Heart right ventricle (tissue), 16 donors: ENCODE data around the gene LAPTM4A. TPM values are rescaled to one million over a fixed set of nuclear protein-coding genes. Genes with fewer than 3 reads are reported as not detected.
A peak's percentile ranks its signal among the peaks of the same experiment; 100 is the strongest.

ENCODE experiments used
- ATAC-seq, 8 donors: fragments of 200-7000 bp; cut with Tn5 transposase; one replicate each; pipeline ENCODE4 v1.9.1; 2020; ENCODE audit warnings: mild to moderate bottlenecking in 8 of 8, moderate library complexity in 8 of 8, moderate number of reproducible peaks in 1 of 8
- DNase-seq, 2 donors: peaks; one replicate each; pipeline ENCODE4 v3.0.0-alpha.2; 2020
- H3K27ac ChIP-seq, 10 donors: fragments of 200-600 bp; sonication (generic) in 2 of 10; one replicate each; pipeline versions ENCODE4 v1.5.0 to v1.8.0; 2020 to 2022; ENCODE audit warnings: mild to moderate bottlenecking in 3 of 10
- H3K27me3 ChIP-seq, 7 donors: fragments of 200-600 bp; one replicate each; pipeline ENCODE4 v1.8.0; 2021 to 2022; ENCODE audit warnings: mild to moderate bottlenecking in 2 of 7
- H3K36me3 ChIP-seq, 9 donors: fragments of 200-600 bp; sonication (generic) in 1 of 9; one replicate each; pipeline versions ENCODE4 v1.5.0 to v1.8.0; 2020 to 2022; ENCODE audit warnings: mild to moderate bottlenecking in 2 of 9
- H3K4me1 ChIP-seq, 9 donors: fragments of 200-600 bp; sonication (generic) in 1 of 9; one replicate each; pipeline versions ENCODE4 v1.5.0 to v1.8.0; 2020 to 2022; ENCODE audit warnings: mild to moderate bottlenecking in 4 of 9
- H3K4me3 ChIP-seq, 10 donors: fragments of 200-600 bp; sonication (generic) in 2 of 10; one replicate each; pipeline versions ENCODE4 v1.5.0 to v1.8.0; 2020 to 2022; ENCODE audit warnings: mild to moderate bottlenecking in 7 of 10, moderate library complexity in 2 of 10
- H3K9me3 ChIP-seq, 11 donors: fragments of 200-600 bp in 10 of 11; sonication (generic) in 2 of 11; one replicate each; pipeline versions ENCODE4 v1.5.0 to v1.8.0; 2013 to 2022; ENCODE audit warnings: mild to moderate bottlenecking in 2 of 11, control low read depth in 1 of 11, moderate library complexity in 1 of 11
- CTCF ChIP-seq, 9 donors: fragments of 200-600 bp; sonication (generic) in 2 of 9; IDR thresholded peaks; one replicate each; pipeline versions ENCODE4 v1.5.0 to v1.8.0; 2021 to 2022; ENCODE audit warnings: antibody characterized with exemption in 9 of 9, mild to moderate bottlenecking in 5 of 9, moderate library complexity in 1 of 9
- WGBS, 2 donors: extraction: QIAGEN DNeasy Blood & Tissue Kit; methylation state at CpG; one replicate each; pipeline ENCODE4 v1.1.7; 2013; ENCODE audit warnings: inconsistent platforms in 1 of 2; 5-methylcytosine and 5-hydroxymethylcytosine counted together
- intact Hi-C, 10 donors: fragments of 100-400 bp; cut with DNase I; formaldehyde crosslinking; loops; one replicate each; pipeline versions ENCODE4 v1.11.1 to v1.14.2; 2022
- polyA plus RNA-seq, 2 donors: library from polyadenylated mRNA; stranded (reverse); fragments of 200-250 nt; gene quantifications; one replicate each; pipeline ENCODE4 v1.2.3, GENCODE V29; 2013
- total RNA-seq, 10 donors: library from RNA; stranded (reverse); fragmentation: NEBNext Ultra II Directional in 3 of 10; extraction: Animal tissue kit (Norgen Biotek cat#: 25700) in 3 of 10; gene quantifications; one replicate each; pipeline versions ENCODE4 v1.2.1 to v1.2.4, GENCODE V29; 2021 to 2023
- donor health status: Arrhythmogenic right ventricular cardiomyopathy.
- donor health status: ischemic (EF 13 %, LVEDD 7.1; RV severe dilation, severe dysfunction).
- donor health status: healthy with polysubstance abuse.
- donor health status: DM: no; HTN: yes; CAD: no.
- donor health status: DM: no; HTN: no; CAD: no.
- donor health status: ischemic (EF 25% LVEDD 6.9; RV normal size, moderate dysfunction).
- donor health status: ischemic (EF 25% LVEDD 5.7; RV mildly dilated, moderate dysfunction).
- donor health status: healthy.
- donor health status: DM: yes; HTN: yes; CAD: no.
- donor health status: Ischemic cardiomyopathy.
- donor health status: ischemic (EF 35%, LVEDD 5.7; RV mildly dilated, moderate dysfunction).
- donor health status: nonischemic (EF 11% LVEDD 7.7; RV severe dilation, severe dysfunction).
- donor health status: DM: yes; HTN: yes; CAD: no.
- donor health status: PGD.
- donor health status: ischemic (EF 29% LVEDD 5.4; RV normal size, mild dysfunction).
- donor health status: nonischemic (EF 23%, LVEDD 6.1; RV moderate dilation, normal function).

Gene LAPTM4A
- total and polyA plus RNA-seq, 12 donors: 83.3 to 325 (median 183) TPM

DNA sequence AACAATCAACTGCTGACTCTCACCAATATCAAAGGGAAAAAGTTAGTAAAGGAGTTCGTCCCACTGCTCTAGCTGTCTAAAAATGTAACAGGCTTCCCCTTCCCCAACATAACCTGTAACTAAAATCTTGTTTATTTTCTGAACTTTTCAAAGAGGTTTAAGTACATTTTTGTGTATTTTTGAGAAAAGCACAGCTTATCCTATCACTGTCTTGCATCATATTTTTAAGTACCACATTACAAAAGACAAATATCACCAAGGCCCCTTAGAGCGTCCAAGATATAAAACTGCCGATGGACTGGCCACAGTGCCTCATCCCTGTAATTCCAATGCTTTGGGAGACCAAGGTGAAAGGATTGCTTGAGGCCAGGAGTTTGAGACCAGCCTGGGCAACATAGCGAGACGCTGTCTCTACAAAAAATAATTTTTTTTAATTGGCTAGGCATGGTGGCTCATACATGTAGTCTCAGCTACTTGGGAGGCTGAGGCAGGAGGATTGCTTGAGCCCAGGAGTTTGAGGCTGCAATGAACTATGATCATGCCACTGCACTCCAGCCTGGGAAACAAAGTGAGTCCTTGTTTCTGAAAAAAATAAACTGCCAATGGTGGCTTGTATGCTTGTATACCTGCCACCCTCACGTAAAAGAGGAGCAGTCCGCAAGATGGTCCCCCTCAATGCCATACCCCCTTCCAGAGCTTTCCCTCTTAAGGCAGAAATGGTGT lies 21.2 kb upstream of the LAPTM4A start:
- DNase-seq (no peak), ATAC-seq (no peak)
- no peaks in the 10 kb centered on the region for H3K27me3 ChIP-seq
- intact Hi-C loops: no loop called here
- peaks cover 0 to 5% (median 0%) of the 10 kb centered on the region in 11 donors for H3K9me3 ChIP-seq
- 78 to 81% methylated on average over 7 of the region's 7 CpGs for WGBS, 2 donors
- peaks cover 12 to 46% (median 32%) of the 10 kb centered on the region in 9 donors for H3K4me1 ChIP-seq
- H3K27ac ChIP-seq: peak overlapping the region; percentile 70 to 85 (median 82)
- no peak for TF ChIP-seq CTCF (IDR thresholded peaks at IDR 0.05)
- no peaks in the 10 kb centered on the region for H3K36me3 ChIP-seq
- H3K4me3 ChIP-seq: peak overlapping the region in 1 of 10 donors; percentile 20

GRCh38 chr2:20071397-20072383 lies 20.3 kb upstream of the LAPTM4A start:
- no peaks in the 10 kb centered on the region for H3K27me3 ChIP-seq
- peak overlapping the region in 1 of 10 donors; percentile 20 for H3K4me3 ChIP-seq
- no peak for TF ChIP-seq CTCF (IDR thresholded peaks at IDR 0.05)
- intact Hi-C loops: loop anchor here in 1 of 10 donors (2.0 kb wide), 1 partner anchor 19 kb away; no protein-coding TSS in a partner anchor
- H3K9me3 ChIP-seq: no peaks in the 10 kb centered on the region
- DNase-seq (peak; percentile 67 to 75), ATAC-seq (peak; percentile 82 to 95 (median 86))
- H3K27ac ChIP-seq: peak overlapping the region; percentile 70 to 85 (median 82)
- H3K4me1 ChIP-seq: peaks cover 12 to 46% (median 32%) of the 10 kb centered on the region in 9 donors
- H3K36me3 ChIP-seq: no peaks in the 10 kb centered on the region
- 21 to 30% methylated on average over 14 of the region's 14 CpGs for WGBS, 2 donors

DNA sequence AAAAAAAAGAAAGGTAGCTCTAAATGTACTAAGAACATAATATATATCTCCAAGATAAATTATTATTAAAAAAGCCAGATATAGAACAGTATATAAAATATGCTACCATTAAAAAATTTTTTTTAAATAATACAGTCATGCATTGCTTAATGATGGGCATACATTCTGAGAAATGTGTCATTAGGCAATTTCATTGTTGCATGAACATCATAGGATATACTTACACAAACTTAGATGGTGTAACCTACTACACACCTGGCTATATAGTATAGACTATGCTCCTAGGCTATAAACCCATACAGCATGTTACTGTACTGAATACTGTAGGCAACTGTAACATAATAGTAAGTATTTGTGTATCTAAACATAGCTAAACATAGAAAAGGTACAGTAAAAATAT lies 18.3 kb upstream of the LAPTM4A start:
- Histone ChIP-seq H3K4me1 (peaks cover 12 to 55% (median 39%) of the 10 kb centered on the region in 9 donors), H3K4me3 (no peak overlapping the region), H3K9me3 (peaks cover 0 to 3% (median 0%) of the 10 kb centered on the region in 11 donors), H3K36me3 (no peaks in the 10 kb centered on the region), H3K27me3 (no peaks in the 10 kb centered on the region), H3K27ac (no peak overlapping the region)
- DNase-seq (no peak), ATAC-seq (no peak)
- no peak for TF ChIP-seq CTCF (IDR thresholded peaks at IDR 0.05)
- intact Hi-C loops: loop anchor here in 1 of 10 donors (2.0 kb wide), 1 partner anchor 17 kb away; no protein-coding TSS in a partner anchor

DNA sequence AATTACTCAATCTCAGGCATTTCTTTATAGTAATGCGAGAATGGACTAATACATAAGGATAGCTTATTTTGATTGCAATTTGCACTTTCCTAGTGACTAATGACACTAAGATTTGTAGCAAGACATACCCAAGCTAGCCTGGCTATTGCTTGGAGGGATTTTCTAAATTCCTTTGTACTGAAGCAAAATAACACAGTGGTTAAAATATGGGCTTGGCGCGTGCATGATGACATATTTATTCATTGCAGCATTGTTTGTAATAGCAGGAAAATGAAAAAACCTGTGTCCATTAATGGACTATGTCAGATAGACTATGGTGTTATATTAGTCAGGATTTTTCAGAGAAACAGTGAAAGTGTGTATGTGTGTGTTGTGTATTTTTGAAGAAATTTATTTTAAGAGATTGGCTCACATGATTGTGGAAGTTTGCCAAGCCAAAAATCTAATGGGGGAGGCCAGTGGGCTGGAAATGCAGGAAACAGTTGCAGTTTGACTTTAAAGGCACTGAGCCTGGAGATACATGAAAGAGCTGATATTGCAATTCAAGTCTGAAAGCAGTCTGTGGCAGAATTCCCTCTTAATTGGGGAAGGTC lies 16.7 kb upstream of the LAPTM4A start:
- DNase-seq (no peak), ATAC-seq (no peak)
- H3K4me3 ChIP-seq: no peak overlapping the region
- no peak for TF ChIP-seq CTCF (IDR thresholded peaks at IDR 0.05)
- H3K27me3 ChIP-seq: no peaks in the 10 kb centered on the region
- no peak overlapping the region for H3K27ac ChIP-seq
- intact Hi-C loops: no loop called here
- H3K36me3 ChIP-seq: no peaks in the 10 kb centered on the region
- H3K9me3 ChIP-seq: peaks cover 0 to 8% (median 0%) of the 10 kb centered on the region in 11 donors
- 78 to 88% methylated on average over 3 of the region's 3 CpGs for WGBS, 2 donors
- H3K4me1 ChIP-seq: peaks cover 7 to 38% (median 22%) of the 10 kb centered on the region in 9 donors
